Skin epidermis (tissue), 12 donors: Measurements from ENCODE around the gene TRABD.
"Not testable (repeated sequence)": the region's sequence is repeated elsewhere in the genome, so short reads cannot be mapped to it uniquely, and the experiment has no call there.

Experiments used
- H3K27ac ChIP-seq, 21 experiments: fragments of 200-600 bp; sonication (generic) in 11 of 21; one replicate each; pipeline ENCODE4 v1.5.0; 2020; ENCODE audit warnings: mild to moderate bottlenecking in 3 of 21, inconsistent platforms in 2 of 21, moderate library complexity in 2 of 21
- H3K4me3 ChIP-seq, 7 experiments: fragments of 200-600 bp; sonication (generic) in 2 of 7; one replicate each; pipeline ENCODE4 v1.5.0; 2020; ENCODE audit warnings: inconsistent platforms in 2 of 7, mild to moderate bottlenecking in 2 of 7, moderate library complexity in 1 of 7

Gene TRABD

GRCh38 chr22:50197856-50198623 lies 12.3 kb downstream of the TRABD start:
- Histone ChIP-seq H3K4me3 (no peak overlapping the region), H3K27ac (no peak overlapping the region)

- Histone ChIP-seq H3K27ac (no peak overlapping the region), H3K4me3 (no peak overlapping the region)
These were observed 12.9 kb downstream of the TRABD start for GRCh38 chr22:50198624-50199017.

DNA sequence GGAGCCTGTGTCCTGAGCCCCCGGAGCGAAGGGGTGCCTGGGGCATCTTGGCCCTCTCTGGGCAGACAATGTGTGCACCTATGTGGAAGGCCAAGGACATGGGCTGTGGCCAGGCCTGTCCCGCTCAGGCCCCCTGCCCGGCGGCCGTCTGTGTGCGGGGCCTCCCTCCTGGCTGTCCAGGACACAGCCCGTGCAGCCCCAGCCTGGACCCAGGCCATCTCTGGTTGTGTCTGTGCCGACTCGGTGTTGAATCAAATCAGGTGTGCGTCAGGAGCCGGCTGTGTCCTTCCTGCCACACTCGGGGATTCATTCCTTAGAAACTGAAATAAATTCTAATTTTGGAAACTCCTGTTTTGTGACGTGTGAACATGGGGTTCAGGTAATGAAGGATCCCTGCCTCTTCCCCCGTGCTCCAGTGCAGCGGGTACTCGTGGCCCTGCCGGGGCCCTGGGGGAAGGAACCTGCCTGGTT lies 13.6 kb downstream of the TRABD start:
- Histone ChIP-seq H3K27ac (peak overlapping the region in 2 of 21 experiments; percentile 92), H3K4me3 (no peak overlapping the region)

GRCh38 chr22:50199829-50200460 lies 14.2 kb downstream of the TRABD start:
- Histone ChIP-seq H3K27ac (peak overlapping the region; percentile 39 to 93 (median 81)), H3K4me3 (peak overlapping the region; percentile 67 to 92 (median 81))

DNA sequence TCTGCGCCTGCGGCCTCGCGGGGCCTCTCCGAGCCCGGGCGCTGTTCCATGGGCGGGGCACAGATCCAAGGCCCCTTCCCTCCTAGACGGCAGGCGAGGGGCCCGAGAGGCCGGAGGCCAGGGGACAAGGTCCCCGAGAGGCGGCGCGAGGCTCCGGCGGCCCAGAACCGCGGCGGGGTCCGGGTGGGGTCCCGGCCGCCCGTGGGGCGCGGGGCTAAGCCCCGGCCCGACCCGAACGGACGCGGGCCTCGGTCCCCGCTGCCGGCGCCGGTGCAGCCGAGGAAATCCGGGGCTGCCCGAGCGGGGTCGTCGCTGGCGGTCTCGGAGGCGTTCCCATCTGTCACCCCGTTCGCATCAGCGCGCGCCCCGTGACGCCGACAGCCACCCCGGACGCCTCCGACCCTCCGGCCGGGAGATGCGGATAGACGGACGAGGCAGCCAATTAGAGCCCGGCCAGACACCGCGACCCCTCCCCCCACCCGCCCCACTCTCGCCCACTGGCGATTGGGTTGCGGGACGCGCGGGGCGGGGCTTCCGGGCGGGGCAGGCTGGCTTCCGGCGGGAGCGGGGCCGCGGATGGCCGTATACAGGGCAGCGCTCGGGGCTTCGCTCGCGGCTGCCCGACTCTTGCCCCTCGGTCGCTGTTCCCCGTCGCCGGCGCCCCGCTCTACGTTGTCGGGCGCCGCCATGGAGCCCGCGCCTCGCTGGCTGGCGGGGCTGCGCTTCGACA lies 14.9 kb downstream of the TRABD start, which contains the start of gene SELENOO:
Gene SELENOO, plus strand, starts transcription at position 551 of the 730 bp plus-strand sequence. Its CDS starts 26 bp downstream, at position 577.
- H3K4me3 ChIP-seq = peak within 1 kb of the TSS; percentile 67 to 92 (median 81)
- peak within 1 kb of the TSS; percentile 46 to 93 (median 81) for H3K27ac ChIP-seq

DNA sequence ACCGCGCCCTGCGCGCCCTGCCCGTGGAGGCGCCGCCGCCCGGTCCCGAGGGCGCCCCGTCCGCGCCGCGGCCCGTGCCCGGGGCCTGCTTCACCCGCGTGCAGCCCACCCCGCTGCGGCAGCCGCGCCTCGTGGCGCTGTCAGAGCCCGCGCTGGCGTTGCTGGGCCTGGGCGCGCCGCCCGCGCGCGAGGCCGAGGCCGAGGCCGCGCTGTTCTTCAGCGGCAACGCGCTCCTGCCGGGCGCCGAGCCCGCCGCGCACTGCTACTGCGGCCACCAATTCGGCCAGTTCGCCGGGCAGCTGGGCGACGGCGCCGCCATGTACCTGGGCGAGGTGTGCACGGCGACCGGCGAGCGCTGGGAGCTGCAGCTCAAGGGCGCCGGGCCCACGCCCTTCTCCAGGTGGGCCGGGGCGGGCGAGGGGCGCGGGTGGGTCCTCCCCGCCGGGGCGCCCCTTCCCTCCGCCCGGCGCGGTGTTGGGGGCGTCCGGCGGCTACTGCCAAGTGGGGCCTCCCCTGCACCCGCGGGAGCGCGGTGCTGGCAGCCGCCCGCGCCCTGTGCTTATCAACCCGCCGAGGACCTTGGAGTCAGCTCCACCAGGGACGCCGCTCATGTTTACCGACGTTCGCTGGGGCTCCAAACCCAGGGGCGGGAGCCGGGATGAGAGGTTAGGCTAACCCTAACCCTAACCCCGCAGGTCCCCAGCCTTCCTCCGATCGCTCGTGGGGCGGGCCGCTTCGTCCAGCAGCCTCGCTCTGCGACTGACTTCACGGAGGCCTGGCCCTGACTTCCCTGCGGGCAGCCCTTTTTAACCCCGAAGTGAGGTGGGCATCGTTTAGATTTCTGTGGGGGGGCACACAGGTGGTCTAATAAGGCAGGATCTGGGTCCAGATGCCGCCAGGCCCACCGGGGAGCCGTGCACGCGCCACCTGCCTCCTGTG lies 15.7 kb downstream of the TRABD start:
- Histone ChIP-seq H3K27ac (peak overlapping the region in 19 of 21 experiments; percentile 14 to 93 (median 82)), H3K4me3 (peak overlapping the region; percentile 67 to 92 (median 81))

- Histone ChIP-seq H3K27ac (peak overlapping the region in 5 of 21 experiments; percentile 67 to 92 (median 86)), H3K4me3 (peak overlapping the region; percentile 67 to 92 (median 81))
These were observed 16.5 kb downstream of the TRABD start for GRCh38 chr22:50202130-50202666.

- no peak overlapping the region for H3K4me3 ChIP-seq
- no peak overlapping the region for H3K27ac ChIP-seq
These were observed 17.6 kb downstream of the TRABD start for GRCh38 chr22:50203288-50203687.

DNA sequence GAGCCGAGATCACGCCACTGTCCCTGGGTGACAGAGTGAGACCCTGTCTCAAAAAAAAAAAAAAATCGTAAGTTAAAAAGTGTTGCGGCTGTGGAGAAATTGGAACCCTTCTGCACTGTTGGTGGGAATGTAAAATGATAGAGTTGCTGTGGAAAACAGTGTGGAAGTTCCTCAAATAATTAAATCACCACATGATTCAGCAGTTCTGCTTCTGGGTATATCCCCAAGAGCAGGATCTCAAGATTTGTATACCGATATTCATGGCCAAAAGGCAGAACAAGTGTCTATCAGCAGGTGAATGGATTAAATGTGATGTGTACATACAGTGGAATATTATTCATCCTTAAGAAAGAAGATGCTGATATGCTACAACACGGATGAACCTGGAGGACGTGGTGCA lies 18.9 kb downstream of the TRABD start:
- Histone ChIP-seq H3K4me3 (no peak overlapping the region), H3K27ac (no peak overlapping the region)

DNA sequence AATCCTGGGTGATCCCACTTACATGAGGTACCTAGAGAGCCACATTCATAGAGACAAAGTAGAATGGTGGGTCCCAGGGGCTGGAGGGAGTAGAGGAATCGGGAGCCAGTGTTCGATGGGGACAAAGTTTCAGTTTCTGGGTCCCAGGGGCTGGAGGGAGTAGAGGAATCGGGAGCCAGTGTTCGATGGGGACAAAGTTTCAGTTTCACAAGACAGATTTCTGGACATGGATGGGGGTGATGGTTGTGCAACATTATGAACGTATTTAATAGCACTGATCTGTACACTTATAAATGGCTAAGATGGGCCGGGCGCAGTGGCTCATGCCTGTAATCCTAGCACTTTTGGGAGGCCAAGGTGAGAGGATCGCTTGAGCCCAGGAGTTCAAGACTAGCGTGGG lies 19.3 kb downstream of the TRABD start:
- not testable (repeated sequence) for H3K4me3 ChIP-seq, H3K27ac ChIP-seq

DNA sequence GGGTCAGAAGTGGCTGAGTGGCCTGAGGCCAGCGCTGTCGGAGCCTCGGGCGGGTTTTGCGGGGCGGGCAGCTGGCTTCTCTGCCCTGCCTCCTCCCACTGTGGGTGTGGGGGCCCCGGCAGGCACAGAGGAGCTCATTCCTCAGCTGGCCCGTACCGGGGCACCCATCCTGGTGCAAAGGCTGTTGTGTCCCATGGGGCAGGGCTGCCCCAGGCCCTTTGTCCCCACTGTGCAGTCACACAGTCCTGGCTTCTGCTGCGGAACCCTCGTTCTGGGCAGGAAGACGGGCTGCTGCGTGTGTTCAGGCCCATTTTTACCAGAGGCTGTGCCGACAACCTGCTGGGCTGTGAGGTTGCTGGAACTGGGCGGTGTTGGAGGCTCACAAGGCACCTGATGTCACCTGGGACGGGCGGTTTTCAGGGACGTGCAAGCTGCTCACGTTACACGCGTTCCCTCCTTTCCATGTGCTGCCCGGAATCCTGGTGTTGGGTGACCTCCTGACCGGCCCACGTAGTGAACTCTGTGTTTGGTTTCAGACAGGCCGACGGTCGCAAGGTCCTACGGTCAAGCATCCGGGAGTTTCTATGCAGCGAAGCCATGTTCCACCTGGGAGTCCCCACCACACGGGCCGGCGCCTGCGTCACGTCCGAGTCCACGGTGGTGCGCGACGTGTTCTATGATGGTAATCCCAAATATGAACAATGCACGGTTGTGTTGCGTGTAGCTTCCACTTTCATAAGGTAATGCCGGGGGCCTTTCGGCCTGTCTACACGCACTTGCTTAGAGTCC lies 20.3 kb downstream of the TRABD start:
- H3K27ac ChIP-seq = no peak overlapping the region
- no peak overlapping the region for H3K4me3 ChIP-seq

GRCh38 chr22:50206599-50206998 lies 20.9 kb downstream of the TRABD start:
- Histone ChIP-seq H3K27ac (no peak overlapping the region), H3K4me3 (no peak overlapping the region)

GRCh38 chr22:50207383-50208140 lies 21.8 kb downstream of the TRABD start:
- peak overlapping the region in 1 of 21 experiments; percentile 8 for H3K27ac ChIP-seq
- no peak overlapping the region for H3K4me3 ChIP-seq

DNA sequence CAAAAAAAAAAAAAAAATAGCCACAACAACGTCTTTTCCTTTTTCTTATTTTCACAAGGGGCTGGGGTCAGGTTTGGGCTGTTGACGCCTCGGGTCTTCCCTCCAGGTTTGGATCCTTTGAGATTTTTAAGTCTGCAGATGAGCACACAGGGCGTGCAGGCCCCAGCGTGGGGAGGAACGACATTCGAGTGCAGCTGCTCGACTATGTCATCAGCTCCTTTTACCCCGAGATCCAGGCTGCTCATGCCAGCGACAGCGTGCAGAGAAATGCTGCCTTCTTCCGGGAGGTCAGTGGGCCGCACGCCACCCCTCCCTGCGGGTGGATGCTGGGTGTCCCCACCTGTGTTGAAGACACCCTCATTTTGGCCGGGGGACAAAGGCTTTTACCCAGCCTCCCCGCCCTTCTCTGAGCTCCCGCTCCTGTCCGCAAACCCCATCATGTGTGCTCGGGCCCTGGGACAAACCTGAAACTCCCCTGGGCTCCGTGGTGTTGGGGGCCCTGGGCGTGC lies 22.8 kb downstream of the TRABD start:
- no peak overlapping the region for H3K27ac ChIP-seq
- H3K4me3 ChIP-seq = no peak overlapping the region

DNA sequence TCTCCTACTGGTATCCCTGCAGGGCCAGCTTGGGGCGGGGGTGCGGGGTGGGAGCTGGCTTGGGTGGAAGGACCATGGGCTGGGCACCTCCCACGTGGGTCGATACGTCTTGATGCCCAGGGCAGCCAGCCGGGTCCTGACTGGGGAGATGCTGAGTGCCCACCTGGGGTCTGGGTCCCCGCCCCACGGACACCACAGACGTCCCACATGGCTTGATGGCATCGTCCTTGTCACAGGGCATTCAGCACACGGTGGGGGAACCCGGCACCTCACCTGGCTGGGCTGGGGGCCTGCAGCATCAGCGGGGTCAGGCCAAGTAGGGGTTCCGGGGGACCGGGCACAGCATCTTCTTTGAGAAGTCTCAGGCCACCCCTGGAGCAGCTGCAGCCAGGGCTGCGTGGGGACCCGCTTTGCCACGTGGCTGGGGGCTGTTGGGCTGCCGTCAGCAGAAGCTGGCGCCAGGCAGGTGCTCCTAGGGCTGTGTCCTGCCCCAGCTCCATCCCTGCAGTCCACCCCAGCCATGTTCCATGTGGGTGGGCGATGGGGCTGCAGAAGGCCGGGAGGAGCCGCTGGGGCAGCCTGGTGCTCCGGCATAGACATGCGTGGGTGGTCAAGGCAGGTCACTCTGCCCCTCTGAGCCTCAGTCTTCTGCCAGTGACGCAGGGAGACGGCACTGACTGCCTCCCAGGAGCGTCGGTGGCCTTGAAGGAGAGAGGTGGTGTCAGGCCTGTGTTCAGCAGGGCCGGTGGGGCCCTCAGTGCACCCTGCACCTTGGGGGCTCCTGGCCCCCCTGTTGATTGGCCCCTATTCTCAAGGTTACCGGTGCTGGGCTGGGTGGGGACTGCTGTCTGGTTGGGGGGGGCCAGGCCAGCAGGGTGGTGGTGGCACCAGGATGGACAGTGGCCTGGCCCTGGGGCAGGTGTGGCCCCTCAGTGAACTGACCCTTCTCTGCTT lies 23.5 kb downstream of the TRABD start:
- Histone ChIP-seq H3K4me3 (no peak overlapping the region), H3K27ac (no peak overlapping the region)

DNA sequence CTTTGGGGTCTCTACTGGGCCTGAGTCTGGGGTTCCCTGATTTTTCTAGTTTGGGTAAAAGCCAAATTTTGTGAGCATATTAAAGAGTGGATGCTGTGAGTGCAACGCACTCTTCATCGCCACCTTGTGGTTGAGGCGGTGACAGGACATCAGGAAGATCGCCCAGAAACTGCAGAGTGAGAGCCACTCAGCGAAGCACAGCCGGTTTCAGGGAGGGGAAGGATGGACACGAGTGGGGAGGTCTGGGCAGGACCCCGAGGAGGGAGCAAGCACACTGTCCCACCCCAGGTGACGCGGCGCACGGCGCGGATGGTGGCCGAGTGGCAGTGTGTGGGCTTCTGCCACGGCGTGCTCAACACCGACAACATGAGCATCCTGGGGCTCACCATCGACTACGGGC lies 24.2 kb downstream of the TRABD start:
- H3K4me3 ChIP-seq = no peak overlapping the region
- peak overlapping the region in 1 of 21 experiments; percentile 18 for H3K27ac ChIP-seq
